Gastrocnemius medialis (tissue), 4 donors: ENCODE measurements around the gene STARD13.

ENCODE experiments used
- POLR2A ChIP-seq, 2 donors: fragments of 450-650 bp; IDR thresholded peaks; one replicate each; pipeline ENCODE4 v1.6.1; 2017; ENCODE audit warnings: antibody characterized with exemption in 2 of 2, mild to moderate bottlenecking in 2 of 2, moderate library complexity in 2 of 2
- TF ChIP-seq, protein P1 (sequence below), 5 experiments: fragments of 450-650 bp in 3 of 5; fragments of 200-600 bp in 2 of 5; sonication (generic) in 2 of 5; IDR thresholded peaks in 4 of 5; conservative IDR thresholded peaks in 1 of 5; 1 replicate in 4 of 5; 2 replicates in 1 of 5; pipeline ENCODE4 v1.5.1; 2016 to 2019; ENCODE audit warnings: antibody characterized with exemption in 5 of 5, mild to moderate bottlenecking in 3 of 5, moderate library complexity in 3 of 5

DNA sequence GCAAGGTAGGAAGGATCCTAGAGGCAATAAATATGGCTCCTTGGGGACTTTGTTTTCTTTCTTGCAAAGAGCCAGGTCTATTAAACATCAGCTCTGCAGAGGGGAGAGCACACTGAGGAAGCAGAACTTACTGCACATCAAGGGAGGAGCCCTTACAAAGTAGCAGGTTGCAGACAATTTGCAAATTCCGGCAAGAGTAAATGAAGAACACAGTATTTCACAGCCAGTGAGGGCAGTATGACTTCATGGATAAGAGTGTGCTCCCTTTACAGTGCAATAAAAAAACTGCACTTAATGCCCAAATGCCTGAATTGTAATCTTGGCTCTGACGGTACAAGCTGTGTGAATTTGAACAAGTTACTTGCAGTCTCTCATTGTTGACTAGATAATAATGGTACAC lies 75.5 kb downstream of the STARD13 start:
- TF ChIP-seq, protein P1, sequence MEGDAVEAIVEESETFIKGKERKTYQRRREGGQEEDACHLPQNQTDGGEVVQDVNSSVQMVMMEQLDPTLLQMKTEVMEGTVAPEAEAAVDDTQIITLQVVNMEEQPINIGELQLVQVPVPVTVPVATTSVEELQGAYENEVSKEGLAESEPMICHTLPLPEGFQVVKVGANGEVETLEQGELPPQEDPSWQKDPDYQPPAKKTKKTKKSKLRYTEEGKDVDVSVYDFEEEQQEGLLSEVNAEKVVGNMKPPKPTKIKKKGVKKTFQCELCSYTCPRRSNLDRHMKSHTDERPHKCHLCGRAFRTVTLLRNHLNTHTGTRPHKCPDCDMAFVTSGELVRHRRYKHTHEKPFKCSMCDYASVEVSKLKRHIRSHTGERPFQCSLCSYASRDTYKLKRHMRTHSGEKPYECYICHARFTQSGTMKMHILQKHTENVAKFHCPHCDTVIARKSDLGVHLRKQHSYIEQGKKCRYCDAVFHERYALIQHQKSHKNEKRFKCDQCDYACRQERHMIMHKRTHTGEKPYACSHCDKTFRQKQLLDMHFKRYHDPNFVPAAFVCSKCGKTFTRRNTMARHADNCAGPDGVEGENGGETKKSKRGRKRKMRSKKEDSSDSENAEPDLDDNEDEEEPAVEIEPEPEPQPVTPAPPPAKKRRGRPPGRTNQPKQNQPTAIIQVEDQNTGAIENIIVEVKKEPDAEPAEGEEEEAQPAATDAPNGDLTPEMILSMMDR (IDR thresholded peaks at IDR 0.05 in 4 of 5, conservative IDR thresholded peaks at IDR 0.05 in 1 of 5): no peak
- TF ChIP-seq POLR2A (IDR thresholded peaks at IDR 0.05): no peak
